ENCODE measurements around the gene BRIP1.
"Not testable (repeated sequence)": the region's sequence is repeated elsewhere in the genome, so short reads cannot be mapped to it uniquely, and the experiment has no call there.

Gene BRIP1

DNA sequence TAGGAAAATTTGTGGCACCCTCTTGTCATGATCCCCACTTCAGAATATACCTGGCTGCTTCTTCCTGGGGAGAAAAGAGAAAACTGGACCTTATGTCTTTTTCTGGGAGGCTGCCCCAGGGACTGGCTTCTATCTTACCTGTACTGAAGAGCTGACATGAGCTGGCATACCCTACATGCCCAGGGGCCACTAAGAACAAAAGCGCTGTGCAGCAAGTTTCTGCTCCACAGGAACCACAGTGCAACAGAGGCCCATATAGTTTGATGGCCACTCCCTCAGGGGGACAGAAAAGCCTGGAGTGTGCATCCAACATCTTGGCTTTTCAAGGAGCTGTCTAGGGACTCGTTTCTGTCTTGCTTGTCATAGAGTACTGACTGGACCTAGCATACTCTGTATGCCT is 175.6 kb downstream of the BRIP1 start:
- DNase-seq, result no peak

DNA sequence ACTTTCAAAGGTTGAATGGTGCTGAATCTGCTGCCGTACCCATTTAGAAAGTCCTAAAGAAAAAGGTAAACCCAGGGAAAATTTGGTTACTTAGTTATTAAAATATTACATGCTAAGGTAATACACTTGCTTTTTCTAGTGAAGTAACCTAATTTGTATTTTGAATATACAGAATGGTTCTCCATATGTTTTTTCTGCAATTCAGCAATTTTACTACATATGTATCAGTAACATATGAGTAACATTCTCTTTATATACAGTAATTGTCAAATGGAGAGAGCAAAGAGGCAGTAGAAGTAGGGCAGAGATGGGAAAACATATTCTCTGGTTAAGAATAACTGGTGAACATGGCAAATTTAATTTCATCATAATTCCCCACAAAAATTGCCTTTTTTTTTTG is 177.2 kb downstream of the BRIP1 start:
- DNase-seq, result no peak

DNA sequence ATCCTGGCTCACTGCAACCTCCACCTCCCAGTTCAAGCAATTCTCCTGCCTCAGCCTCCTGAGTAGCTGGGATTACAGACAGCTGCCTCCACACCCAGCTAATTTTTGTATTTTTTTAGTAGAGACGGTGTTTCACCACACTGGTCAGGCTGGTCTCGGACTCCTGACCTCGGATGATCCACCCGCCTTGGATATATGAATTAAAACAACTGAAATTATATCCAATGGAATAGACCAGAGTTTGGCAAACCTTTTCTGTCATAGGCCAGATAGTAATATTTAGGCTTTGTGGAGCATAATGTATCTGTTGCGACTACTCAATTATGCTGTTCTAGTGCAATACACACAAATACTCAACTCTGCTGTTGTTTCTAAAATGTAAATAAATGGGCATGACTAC is 178.5 kb downstream of the BRIP1 start:
- no peak for DNase-seq

DNA sequence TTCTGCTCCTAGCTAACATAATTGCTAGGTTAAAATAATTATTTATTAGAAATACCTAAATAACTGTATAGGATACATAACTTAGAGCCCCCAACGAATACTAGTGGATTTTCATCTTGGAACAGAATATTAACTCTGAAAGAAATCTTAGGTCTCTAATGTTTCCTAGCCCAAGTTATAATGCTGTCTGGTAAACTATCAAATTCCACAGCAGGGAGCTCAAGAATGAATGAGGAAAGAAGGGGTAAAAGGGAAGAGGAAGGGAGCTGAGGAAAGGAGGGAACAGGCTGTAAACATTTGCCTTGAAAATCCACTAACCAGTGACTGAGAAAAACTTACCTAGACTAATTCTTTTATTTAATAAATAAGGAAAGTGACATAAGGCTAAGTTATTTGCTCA is 179.2 kb downstream of the BRIP1 start:
- DNase-seq, result no peak

GRCh38 chr17:61683466-61683865 is 179.9 kb downstream of the BRIP1 start:
- no peak for DNase-seq

- no peak for DNase-seq
Observed at GRCh38 chr17:61680921-61681320, 182.4 kb downstream of the BRIP1 start.

DNA sequence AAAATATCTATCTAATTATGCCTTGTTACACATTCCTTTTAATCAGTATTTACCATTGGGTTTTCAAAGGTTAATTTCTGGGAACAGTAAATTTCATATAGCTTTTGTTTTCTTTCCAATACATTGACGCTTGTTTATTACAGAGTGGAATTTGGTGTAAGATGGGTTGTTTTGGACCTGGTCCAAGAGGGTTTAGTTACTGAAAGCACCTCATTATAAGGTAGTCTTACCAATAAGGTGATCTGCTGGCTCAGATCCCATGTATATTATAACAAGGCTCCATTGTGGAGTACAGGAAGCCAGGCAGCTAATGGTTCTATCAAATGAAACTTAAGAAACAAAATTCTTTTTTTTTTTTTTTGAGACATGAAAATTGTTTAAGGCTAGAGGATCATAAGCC is 185.0 kb downstream of the BRIP1 start:
- no peak for DNase-seq

- not testable (repeated sequence) for DNase-seq
Observed at GRCh38 chr17:61677150-61677811, 186.0 kb downstream of the BRIP1 start.

GRCh38 chr17:61676522-61676921 is 186.8 kb downstream of the BRIP1 start:
- DNase-seq, result not testable (repeated sequence)

DNA sequence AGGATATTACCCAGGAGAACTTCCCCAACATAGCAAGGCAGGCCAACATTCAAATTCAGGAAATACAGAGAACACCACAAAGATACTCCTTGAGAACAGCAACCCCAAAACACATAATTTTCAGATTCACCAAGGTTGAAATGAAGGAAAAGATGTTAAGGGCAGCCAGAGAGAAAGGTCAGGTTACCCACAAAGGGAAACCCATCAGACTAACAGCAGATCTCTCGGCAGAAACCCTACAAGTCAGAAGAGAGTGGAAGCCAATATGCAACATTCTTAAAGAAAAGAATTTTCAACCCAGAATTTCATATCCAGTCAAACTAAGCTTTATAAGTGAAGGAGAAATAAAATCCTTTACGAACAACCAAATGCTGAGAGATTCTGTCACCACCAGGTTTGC is 188.7 kb downstream of the BRIP1 start:
- DNase-seq, result not testable (repeated sequence)

DNA sequence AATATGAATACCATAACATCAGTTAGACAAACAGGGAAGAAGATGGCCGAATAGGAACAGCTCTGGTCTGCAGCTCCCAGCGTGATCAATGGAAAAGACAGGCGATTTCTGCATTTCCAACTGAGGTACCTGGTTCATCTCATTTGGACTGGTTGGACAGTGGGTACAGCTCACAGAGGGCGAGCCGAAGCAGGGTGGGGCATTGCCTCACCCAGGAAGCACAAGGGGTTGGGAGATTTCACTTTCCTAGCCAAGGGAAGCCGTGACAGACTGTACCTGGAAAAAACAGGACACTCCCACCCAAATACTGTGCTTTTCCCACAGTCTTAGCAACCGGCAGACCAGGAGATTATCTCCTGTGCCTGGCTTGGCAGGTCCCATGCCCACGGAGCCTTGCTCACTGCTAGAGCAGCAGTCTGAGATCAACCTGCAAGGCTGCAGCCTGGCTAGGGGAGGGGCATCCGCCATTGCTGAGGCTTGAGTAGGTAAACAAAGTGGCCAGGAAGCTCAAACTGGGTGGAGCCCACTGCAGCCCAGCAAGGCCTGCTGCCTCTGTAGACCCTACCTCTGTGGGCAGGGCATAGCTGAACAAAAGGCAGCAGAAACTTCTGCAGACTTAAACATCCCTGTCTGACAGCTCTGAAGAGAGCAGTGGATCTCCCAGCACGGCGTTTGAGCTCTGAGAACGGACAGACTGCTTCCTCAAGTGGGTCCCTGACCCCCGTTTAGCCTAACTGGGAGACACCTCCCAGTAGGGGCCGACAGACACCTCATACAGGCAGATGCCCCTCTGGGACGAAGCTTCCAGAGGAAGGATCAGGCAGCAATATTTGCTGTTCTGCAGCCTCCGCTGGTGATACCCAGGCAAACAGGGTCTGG is 190.1 kb downstream of the BRIP1 start:
- not testable (repeated sequence) for DNase-seq

DNA sequence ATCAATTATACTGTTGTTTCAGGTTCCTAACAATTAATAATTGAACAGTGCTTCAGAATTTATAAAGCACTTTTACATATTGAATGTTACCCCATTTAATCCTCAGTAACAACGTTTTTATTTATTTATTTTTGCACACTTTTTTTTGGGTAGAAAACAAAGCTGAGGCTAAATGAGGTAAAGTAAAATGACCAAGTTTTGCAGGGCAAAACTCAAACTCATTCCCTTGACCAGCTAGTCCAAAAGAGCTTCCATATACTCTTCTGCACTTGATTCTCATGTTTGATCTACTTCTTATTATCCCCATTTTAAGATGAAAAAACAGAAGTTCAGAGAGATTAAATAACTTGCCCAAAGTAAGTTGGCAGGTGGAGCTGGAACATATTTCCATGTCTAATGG is 191.2 kb downstream of the BRIP1 start:
- DNase-seq, result no peak

DNA sequence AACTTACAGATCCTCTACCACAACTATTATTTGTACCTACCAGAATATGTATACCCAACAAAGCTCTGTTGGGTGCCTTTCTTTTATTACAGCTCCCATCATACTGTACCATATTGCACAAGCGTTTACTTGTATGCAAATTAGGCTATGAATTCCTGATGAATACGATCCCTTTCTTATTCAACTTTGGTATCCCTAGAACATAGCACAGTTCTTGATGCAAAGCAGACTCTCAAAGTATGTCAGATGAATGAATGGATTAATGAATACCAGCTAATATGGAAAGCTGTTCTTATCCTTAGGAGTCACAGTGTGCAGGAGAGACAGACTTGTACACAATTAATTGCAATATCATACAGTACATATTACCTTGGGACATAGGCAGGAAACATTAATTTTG is 192.6 kb downstream of the BRIP1 start:
- DNase-seq, result no peak

DNA sequence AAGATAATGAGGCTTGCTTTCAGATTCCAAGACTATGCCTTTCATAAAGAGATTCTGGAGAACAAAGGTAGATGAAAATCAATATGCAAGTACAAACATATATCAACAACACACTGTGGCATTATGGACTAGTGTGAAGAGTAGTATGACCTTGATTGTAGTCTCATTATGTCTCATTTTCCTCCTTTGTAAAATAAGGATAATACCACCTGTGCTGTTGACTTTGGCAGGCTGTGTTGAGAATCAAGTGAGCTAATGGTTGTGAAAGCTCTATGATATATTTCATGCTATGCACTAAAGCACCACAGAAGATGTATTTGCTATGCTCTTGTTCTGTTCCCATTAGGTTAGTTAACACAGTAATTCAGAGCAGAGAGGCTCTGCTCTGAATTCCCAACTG is 193.8 kb downstream of the BRIP1 start:
- DNase-seq, result no peak

- DNase-seq, result no peak
Observed at GRCh38 chr17:61668486-61668885, 194.8 kb downstream of the BRIP1 start.

DNA sequence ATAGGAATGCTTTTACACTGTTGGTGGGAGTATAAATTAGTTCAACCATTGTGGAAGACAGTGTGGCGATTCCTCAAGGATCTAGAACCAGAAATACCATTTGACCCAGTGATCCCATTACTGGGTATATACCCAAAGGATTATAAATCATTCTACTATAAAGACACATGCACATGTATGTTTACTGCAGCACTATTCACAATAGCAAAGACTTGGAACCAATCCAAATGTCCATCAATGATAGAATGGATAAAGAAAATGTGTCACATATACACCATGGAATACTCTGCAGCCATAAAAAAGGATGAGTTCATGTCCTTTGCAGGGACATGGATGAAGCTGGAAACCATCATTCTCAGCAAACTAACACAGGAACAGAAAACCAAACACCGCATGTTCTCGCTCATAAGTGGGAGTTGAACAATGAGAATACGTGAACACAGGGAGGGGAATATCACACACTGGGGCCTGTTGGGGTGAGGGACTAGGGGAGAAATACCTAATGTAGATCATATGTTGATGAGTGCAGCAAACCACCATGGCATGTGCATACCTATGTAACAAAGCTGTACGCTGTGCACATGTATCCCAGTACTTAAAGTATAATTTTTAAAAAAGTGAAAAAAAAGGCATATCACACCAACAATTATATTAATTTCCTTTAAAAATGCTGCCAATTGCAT is 196.8 kb downstream of the BRIP1 start:
- DNase-seq, result not testable (repeated sequence)

DNA sequence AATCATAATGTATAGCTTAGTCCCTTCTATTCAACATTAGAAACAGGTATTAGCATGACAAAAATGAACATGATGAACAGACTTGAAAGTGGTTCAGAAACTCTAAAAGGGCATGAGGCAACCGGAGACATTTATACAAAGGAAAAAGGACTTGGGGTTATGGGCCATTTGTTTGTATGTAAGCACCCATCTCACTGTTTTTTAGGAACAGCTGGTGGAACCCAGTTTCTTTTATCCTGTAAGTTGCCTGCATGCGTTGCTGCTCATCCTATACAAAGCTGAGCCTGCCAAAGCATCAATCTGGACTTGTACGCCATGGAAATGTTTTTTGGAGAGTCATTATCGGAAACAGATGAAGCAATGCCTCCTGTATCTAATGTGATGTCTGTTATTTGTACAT is 200.0 kb downstream of the BRIP1 start:
- DNase-seq, result no peak

DNA sequence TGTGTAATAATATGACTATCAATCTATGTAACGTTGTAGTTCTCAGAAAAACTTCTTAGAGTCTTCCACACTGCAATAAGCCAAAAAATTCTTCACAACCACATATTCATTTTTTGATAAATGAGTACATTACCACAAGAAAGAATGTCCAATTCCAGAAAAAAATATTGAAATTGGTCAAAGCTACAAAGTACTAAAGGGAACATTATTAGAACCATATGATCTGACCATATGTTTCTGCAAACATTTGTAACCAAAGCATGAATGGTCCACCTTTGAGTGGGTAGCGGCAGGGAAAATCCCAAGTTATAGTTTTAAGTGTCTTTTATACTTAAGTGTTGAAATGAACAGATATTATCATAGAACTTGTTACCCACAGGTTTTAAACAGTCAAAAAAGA is 200.6 kb downstream of the BRIP1 start:
- no peak for DNase-seq

DNA sequence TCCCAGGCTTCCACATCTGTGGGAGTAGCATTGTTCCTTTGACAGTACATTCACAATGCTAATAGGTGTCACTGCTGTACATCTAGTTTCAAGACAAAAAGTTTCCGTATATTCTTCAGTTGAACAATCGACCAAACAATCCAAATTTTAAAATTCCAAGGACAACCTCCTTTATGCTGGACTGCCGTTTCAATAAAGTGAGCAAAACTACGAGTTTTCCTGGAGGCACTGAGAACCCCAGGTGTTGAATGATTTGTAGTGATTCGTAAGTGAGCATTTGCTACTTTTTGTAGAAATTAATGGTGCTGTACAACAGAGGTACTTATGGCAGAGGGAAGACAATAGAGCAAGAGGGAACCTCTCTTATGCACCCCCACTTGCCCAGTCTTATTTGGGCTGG is 201.1 kb downstream of the BRIP1 start:
- DNase-seq, result no peak

DNA sequence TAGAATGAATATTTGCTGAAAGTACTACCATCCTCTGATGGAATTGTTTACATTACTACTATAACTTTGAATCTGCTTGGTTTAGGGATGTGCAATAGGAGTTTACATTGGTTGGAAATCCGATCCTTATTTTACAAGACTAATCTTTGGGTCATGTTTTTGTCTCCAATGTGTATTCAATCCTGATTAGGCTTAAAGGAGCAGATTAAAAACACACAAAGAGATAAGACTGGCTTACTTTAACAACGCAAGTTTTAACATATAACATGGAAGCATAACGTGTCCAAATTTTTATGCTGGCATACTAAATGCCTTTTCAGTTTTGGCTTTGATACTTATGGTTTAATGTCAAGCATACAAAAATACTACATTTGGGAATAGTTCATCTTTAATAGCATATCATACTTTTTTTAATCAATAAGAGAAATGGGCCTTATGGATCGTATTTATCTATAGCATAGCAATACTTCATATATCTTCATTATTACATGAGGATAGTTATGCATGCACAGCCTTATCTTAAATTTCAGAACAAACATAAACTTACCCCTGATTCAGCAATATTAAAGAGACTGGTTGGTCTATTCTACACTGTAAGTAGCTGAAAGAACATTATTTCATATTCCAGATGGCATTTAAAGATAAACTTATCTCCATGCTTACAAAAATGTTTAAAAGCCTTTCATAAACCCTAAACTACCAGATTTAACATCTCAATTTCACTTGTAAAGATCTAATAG is 202.4 kb downstream of the BRIP1 start:
- DNase-seq, result no peak

DNA sequence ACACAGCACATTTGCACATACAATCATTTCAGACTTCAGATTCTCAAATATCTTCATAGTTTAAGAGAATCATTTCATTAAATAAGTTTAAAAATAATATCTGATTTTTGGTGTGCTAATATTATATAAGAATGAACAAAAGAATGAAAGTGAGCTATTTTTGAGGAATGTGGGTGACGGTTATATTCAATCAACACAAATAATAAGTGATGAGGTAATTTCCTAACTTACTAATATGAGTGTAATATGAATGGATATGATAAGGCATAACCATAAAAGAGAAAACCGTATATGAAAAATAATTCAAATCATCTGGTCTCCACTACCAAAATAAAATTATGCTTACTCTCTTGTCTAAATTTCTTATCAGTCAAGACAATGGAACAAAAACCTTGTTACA is 203.9 kb downstream of the BRIP1 start:
- DNase-seq, result no peak

GRCh38 chr17:61658183-61658582 is 205.1 kb downstream of the BRIP1 start:
- no peak for DNase-seq

DNA sequence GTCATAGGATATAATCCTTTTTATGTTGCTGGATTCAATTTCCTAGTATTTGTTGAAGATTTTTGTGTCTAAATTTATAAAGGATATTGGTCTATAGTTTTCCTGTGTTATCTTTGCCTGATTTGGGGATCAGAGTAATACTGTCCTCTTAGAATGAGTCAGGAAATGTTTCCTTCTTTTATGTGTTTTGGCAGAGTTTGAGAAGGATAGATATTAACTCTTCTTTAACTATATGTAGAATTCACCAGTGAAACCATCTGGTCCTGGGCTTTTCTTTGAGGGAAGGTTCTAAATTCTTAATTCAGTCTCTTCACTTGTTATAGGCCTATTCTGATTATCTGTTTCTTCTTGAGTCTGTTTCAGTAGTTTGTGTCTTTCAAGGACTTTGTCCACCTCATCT is 206.0 kb downstream of the BRIP1 start:
- DNase-seq, result no peak
